ENCODE data around the gene MEDAG. TPM values are rescaled to one million over a fixed set of nuclear protein-coding genes. Genes with fewer than 3 reads are reported as not detected.
A peak's percentile ranks its signal among the peaks of the same experiment; 100 is the strongest.

The MEDAG gene
- total RNA-seq, 1 experiment from 2014 or later = not detected

DNA sequence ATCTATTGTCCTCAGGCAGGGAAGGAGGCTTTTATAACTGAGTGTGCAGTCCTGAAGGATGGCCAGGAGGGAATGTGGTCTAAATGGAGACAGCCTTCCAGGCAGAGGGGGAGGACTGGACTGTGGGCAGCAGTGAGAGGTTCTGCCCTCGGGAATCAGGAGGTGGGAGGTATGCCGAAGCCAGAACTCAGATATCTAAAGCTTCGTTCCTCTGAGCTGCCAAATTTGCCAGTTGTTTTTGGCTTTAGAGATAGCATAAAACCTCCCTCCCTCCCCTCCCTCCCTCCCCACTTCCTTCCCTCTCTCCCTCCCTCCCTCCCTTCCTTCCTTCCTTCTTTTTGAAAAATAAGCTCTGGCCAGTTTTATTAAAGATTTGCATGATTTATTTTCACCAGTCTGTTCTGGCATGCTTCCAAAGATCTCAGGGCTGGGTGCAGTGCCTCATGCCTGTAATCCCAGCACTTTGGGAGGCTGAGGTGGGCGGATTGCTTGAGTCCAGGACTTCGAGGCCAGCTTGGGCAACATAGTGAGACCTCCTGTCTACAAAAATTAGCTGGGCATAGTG, 2.4 kb downstream of the MEDAG start:
- H3K36me3 ChIP-seq (ENCODE audit: insufficient read depth, low read length, poor library complexity, severe bottlenecking) = no peaks in the 10 kb centered on the region
- H3K9me3 ChIP-seq (ENCODE audit: low read depth, low read length, poor library complexity, severe bottlenecking) = no peaks in the 10 kb centered on the region
- DNase-seq (ENCODE audit: low spot score) = peak; percentile 67
- peaks cover 20% of the 10 kb centered on the region for H3K4me1 ChIP-seq (ENCODE audit: insufficient read depth, low read length, poor library complexity, severe bottlenecking)
- H3K4me3 ChIP-seq (ENCODE audit: low read depth, low read length, poor library complexity, severe bottlenecking) = no peak overlapping the region
- peak overlapping the region; percentile 56 for H3K27ac ChIP-seq (ENCODE audit: low read depth, low read length, poor library complexity, severe bottlenecking)
- H3K27me3 ChIP-seq (replicated peaks; ENCODE audit: insufficient read depth, low read depth, low read length, poor library complexity) = no peaks in the 10 kb centered on the region
- CTCF ChIA-PET = interaction anchor here (0.5 kb wide), 1 partner anchor 217 kb away, joined by 3 read pairs; no protein-coding TSS in a partner anchor
- BruUV-seq (replicated peaks) = no TSS peak
- POLR2A ChIA-PET (ENCODE audit: low non-redundant PET) = no interaction called here
- TF ChIP-seq CTCF (conservative IDR thresholded peaks at IDR 0.05; ENCODE audit: low read depth, low read length) (no peak), EZH2 (IDR thresholded peaks at IDR 0.05; ENCODE audit: borderline replicate concordance, low read depth, low read length, poor library complexity, severe bottlenecking) (no peak)
- intact Hi-C loops (cut with micrococcal nuclease; ENCODE audit: unreplicated experiment) = no loop called here

- H3K4me1 ChIP-seq (ENCODE audit: insufficient read depth, low read length, poor library complexity, severe bottlenecking) = peaks cover 20% of the 10 kb centered on the region
- no peaks in the 10 kb centered on the region for H3K27me3 ChIP-seq (replicated peaks; ENCODE audit: insufficient read depth, low read depth, low read length, poor library complexity)
- BruUV-seq (replicated peaks) = no TSS peak
- H3K9me3 ChIP-seq (ENCODE audit: low read depth, low read length, poor library complexity, severe bottlenecking) = no peaks in the 10 kb centered on the region
- CTCF ChIA-PET = interaction anchor here (0.7 kb wide), 1 partner anchor 105 kb away, joined by 5 read pairs; no protein-coding TSS in a partner anchor
- intact Hi-C loops (cut with micrococcal nuclease; ENCODE audit: unreplicated experiment) = no loop called here
- no peak for DNase-seq (ENCODE audit: low spot score)
- POLR2A ChIA-PET (ENCODE audit: low non-redundant PET) = no interaction called here
- TF ChIP-seq CTCF (conservative IDR thresholded peaks at IDR 0.05; ENCODE audit: low read depth, low read length) (no peak), EZH2 (IDR thresholded peaks at IDR 0.05; ENCODE audit: borderline replicate concordance, low read depth, low read length, poor library complexity, severe bottlenecking) (no peak)
- H3K27ac ChIP-seq (ENCODE audit: low read depth, low read length, poor library complexity, severe bottlenecking) = no peak overlapping the region
- no peaks in the 10 kb centered on the region for H3K36me3 ChIP-seq (ENCODE audit: insufficient read depth, low read length, poor library complexity, severe bottlenecking)
- no peak overlapping the region for H3K4me3 ChIP-seq (ENCODE audit: low read depth, low read length, poor library complexity, severe bottlenecking)
Measured at GRCh38 chr13:30910676-30911075, 4.6 kb downstream of the MEDAG start.

DNA sequence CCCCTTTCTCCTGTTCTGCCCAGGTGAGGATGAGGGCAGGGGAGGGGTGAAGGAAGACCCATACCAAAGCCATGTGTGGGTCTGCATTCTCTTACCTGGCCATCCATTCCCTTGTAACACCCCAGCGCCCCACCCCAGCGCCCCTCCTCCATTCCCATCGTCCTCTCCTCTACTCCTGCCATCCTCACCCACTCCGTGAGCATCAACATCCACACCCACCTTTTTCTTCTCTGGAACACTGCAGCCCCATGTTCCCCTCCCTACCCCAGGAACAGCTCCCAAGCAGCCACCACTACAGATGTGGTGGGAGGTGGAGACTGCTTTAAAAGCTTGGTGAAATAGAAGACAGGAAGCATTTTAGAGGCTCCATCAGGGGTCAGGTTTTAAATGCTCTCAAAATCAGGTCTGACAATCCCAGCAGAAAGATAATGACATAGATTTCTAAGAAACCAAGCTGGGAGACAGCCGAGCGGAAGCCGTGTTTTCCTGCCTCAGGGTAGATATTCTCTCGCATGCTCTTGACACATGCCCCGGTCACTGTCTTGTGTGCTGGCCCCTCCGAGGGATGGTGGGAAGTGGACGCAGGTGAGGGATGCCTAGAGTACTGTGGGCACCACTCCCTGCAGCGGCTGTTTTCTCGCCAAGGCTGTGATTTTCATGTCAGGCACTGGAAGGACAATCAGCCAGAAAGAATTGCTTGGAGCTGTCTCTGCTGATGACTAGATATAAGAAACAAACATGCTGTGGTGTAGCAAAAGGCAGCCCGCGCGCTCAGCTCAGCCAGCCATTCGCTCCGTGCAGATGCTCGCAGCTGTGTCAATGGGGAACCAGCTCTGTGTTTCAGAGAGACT, 9.8 kb downstream of the MEDAG start:
- ChIA-PET POLR2A (ENCODE audit: low non-redundant PET) (no interaction called here), CTCF (no interaction called here)
- H3K4me3 ChIP-seq (ENCODE audit: low read depth, low read length, poor library complexity, severe bottlenecking) = no peak overlapping the region
- intact Hi-C loops (cut with micrococcal nuclease; ENCODE audit: unreplicated experiment) = no loop called here
- no peaks in the 10 kb centered on the region for H3K27me3 ChIP-seq (replicated peaks; ENCODE audit: insufficient read depth, low read depth, low read length, poor library complexity)
- H3K36me3 ChIP-seq (ENCODE audit: insufficient read depth, low read length, poor library complexity, severe bottlenecking) = no peaks in the 10 kb centered on the region
- no peaks in the 10 kb centered on the region for H3K4me1 ChIP-seq (ENCODE audit: insufficient read depth, low read length, poor library complexity, severe bottlenecking)
- BruUV-seq (replicated peaks) = no TSS peak
- H3K9me3 ChIP-seq (ENCODE audit: low read depth, low read length, poor library complexity, severe bottlenecking) = no peaks in the 10 kb centered on the region
- no peak for DNase-seq (ENCODE audit: low spot score)
- H3K27ac ChIP-seq (ENCODE audit: low read depth, low read length, poor library complexity, severe bottlenecking) = no peak overlapping the region
- no peak for TF ChIP-seq CTCF (conservative IDR thresholded peaks at IDR 0.05; ENCODE audit: low read depth, low read length)
- no peak for TF ChIP-seq EZH2 (IDR thresholded peaks at IDR 0.05; ENCODE audit: borderline replicate concordance, low read depth, low read length, poor library complexity, severe bottlenecking)

Data from A673 (cell line).